SK-N-SH (cell line): ENCODE measurements around the gene DGKI. TPM values are rescaled to one million over a fixed set of nuclear protein-coding genes. Genes with fewer than 3 reads are reported as not detected.

Source experiments
- CTCF ChIA-PET: fragments of 300-600, 350-600 bp; formaldehyde crosslinking; extraction: SDS; loops from one replicate; lab custom pipeline; 2021; lab: Yijun Ruan, JAX
- POLR2A ChIA-PET: fragments of 350-600 bp; sonication (Branson Sonifier 250); formaldehyde crosslinking; extraction: SDS; loops from one replicate; lab custom pipeline; 2020; ENCODE audit warnings: antibody characterized with exemption, inconsistent platforms; lab: Yijun Ruan, JAX
- DNase-seq: peaks from one replicate; pipeline ENCODE4 v3.0.0; 2012
- H2AFZ ChIP-seq: fragments of 200-600 bp; sonication (generic); 2 replicates; pipeline ENCODE4 v1.8.1; 2016; ENCODE audit warnings: antibody characterized with exemption, mild to moderate bottlenecking, low read depth
- H3F3A ChIP-seq: fragments of 200-600 bp; sonication (generic); replicated peaks from 2 replicates; pipeline ENCODE3; 2016; ENCODE audit warnings: antibody characterized with exemption, mild to moderate bottlenecking; ENCODE audit not compliant: insufficient read depth
- H3K27ac ChIP-seq, 2 experiments: fragments of 200-500 bp in 1 of 2; fragments of 200-600 bp in 1 of 2; sonication (Bioruptor generic) in 1 of 2; sonication (generic), shearing (Covaris generic) in 1 of 2; 2 replicates each; pipeline versions ENCODE4 v1.5.1 to v1.6.1; 2014 to 2016; ENCODE audit warnings: low read depth in 2 of 2, inconsistent platforms in 1 of 2, low read length in 1 of 2, mild to moderate bottlenecking in 1 of 2, mixed read lengths in 1 of 2
- H3K27me3 ChIP-seq: fragments of 200-600 bp; sonication (generic), shearing (Covaris generic); 2 replicates; pipeline ENCODE4 v1.6.1; 2016; ENCODE audit warnings: mixed run types; ENCODE audit not compliant: insufficient read depth
- H3K36me3 ChIP-seq, 2 experiments: fragments of 200-500 bp in 1 of 2; fragments of 200-600 bp in 1 of 2; sonication (Bioruptor generic) in 1 of 2; sonication (generic) in 1 of 2; replicated peaks in 1 of 2; 2 replicates each; pipeline versions ENCODE3 to v1.5.1; 2014 to 2016; ENCODE audit warnings: low read length in 1 of 2, mild to moderate bottlenecking in 1 of 2; ENCODE audit not compliant: insufficient read depth in 2 of 2, control insufficient read depth in 1 of 2
- H3K4me1 ChIP-seq, 2 experiments: fragments of 200-500 bp in 1 of 2; fragments of 200-600 bp in 1 of 2; sonication (Bioruptor generic) in 1 of 2; sonication (generic), shearing (Covaris generic) in 1 of 2; 2 replicates each; pipeline versions ENCODE4 v1.5.1 to v1.6.1; 2014 to 2016; ENCODE audit warnings: low read depth in 1 of 2, low read length in 1 of 2, mixed run types in 1 of 2; ENCODE audit not compliant: insufficient read depth in 2 of 2, control insufficient read depth in 1 of 2
- H3K4me2 ChIP-seq: fragments of 200-600 bp; sonication (generic), shearing (Covaris generic); 2 replicates; pipeline ENCODE4 v1.6.1; 2017; ENCODE audit warnings: mixed run types
- H3K4me3 ChIP-seq, 2 experiments: fragments of 200-500 bp in 1 of 2; fragments of 200-600 bp in 1 of 2; sonication (Bioruptor generic) in 1 of 2; sonication (generic), shearing (Covaris generic) in 1 of 2; 2 replicates each; pipeline versions ENCODE4 v1.5.1 to v1.8.1; 2014 to 2016; ENCODE audit warnings: low read depth in 2 of 2, inconsistent platforms in 1 of 2, low read length in 1 of 2, mild to moderate bottlenecking in 1 of 2, mixed read lengths in 1 of 2, moderate library complexity in 1 of 2
- H3K79me2 ChIP-seq: fragments of 200-600 bp; sonication (generic); 2 replicates; pipeline ENCODE4 v1.8.1; 2017; ENCODE audit warnings: mild to moderate bottlenecking; ENCODE audit not compliant: insufficient read depth
- H3K9ac ChIP-seq: fragments of 200-600 bp; sonication (generic); 2 replicates; pipeline ENCODE4 v1.6.1; 2017; ENCODE audit warnings: mixed run types
- H3K9me2 ChIP-seq: fragments of 200-600 bp; sonication (generic); 2 replicates; pipeline ENCODE4 v1.6.1; 2017; ENCODE audit warnings: mixed run types
- H3K9me3 ChIP-seq: fragments of 200-600 bp; sonication (generic); 2 replicates; pipeline ENCODE4 v1.6.1; 2017; ENCODE audit warnings: mixed run types, mild to moderate bottlenecking, moderate library complexity
- H4K20me1 ChIP-seq: fragments of 200-600 bp; sonication (generic); 2 replicates; pipeline ENCODE4 v1.6.1; 2017; ENCODE audit warnings: mild to moderate bottlenecking, mixed run types; ENCODE audit not compliant: insufficient read depth
- CHD2 ChIP-seq: fragments of 150-350 bp; IDR thresholded peaks from 2 replicates; pipeline ENCODE4 v1.6.1; 2018; ENCODE audit warnings: low read length; ENCODE audit not compliant: partially characterized antibody
- CTCF ChIP-seq: fragments of 200-600 bp; sonication (generic); IDR thresholded peaks from 2 replicates; pipeline ENCODE4 v1.6.1; 2017; ENCODE audit warnings: antibody characterized with exemption, mild to moderate bottlenecking, moderate library complexity
- ELF1 ChIP-seq: IDR thresholded peaks from 2 replicates; pipeline ENCODE4 v1.4.0; 2012
- EP300 ChIP-seq, 2 experiments: IDR thresholded peaks; 2 replicates each; pipeline versions ENCODE4 v1.4.0 to v1.6.1; 2012; ENCODE audit warnings: borderline replicate concordance in 1 of 2, low read depth in 1 of 2, low read length in 1 of 2
- EZH2phosphoT487 ChIP-seq: fragments of 200-600 bp; sonication (generic); IDR thresholded peaks from 2 replicates; pipeline ENCODE4 v1.6.1; 2017; ENCODE audit warnings: low read depth, mixed run types, mild to moderate bottlenecking, antibody characterized with exemption, moderate library complexity, borderline replicate concordance
- FOSL2 ChIP-seq: IDR thresholded peaks from 2 replicates; pipeline ENCODE4 v1.4.0; 2012; ENCODE audit warnings: low read depth, mild to moderate bottlenecking, moderate library complexity, borderline replicate concordance
- GABPA ChIP-seq: IDR thresholded peaks from 2 replicates; pipeline ENCODE4 v1.4.0; 2012; ENCODE audit warnings: low read depth, mild to moderate bottlenecking
- GATA2 ChIP-seq: sonication (generic); formaldehyde crosslinking; IDR thresholded peaks from 2 replicates; pipeline ENCODE4 v1.5.0; 2020; ENCODE audit warnings: mild to moderate bottlenecking, missing genetic modification reagents
- IRF3 ChIP-seq: fragments of 150-350 bp; IDR thresholded peaks from 2 replicates; pipeline ENCODE4 v1.6.1; 2016; ENCODE audit warnings: mild to moderate bottlenecking, low read depth, low read length
- JUND ChIP-seq: IDR thresholded peaks from 2 replicates; pipeline ENCODE4 v1.4.0; 2012
- MAX ChIP-seq: IDR thresholded peaks from 2 replicates; pipeline ENCODE4 v1.4.0; 2012; ENCODE audit warnings: low read depth
- MEF2A ChIP-seq: IDR thresholded peaks from 2 replicates; pipeline ENCODE4 v1.4.0; 2012; ENCODE audit warnings: low read depth, borderline replicate concordance
- MXI1 ChIP-seq: IDR thresholded peaks from 2 replicates; pipeline ENCODE4 v1.6.1; 2012; ENCODE audit warnings: mild to moderate bottlenecking, low read depth, low read length, improper control_type of control experiment
- NFIC ChIP-seq: IDR thresholded peaks from 2 replicates; pipeline ENCODE4 v1.4.0; 2012; ENCODE audit warnings: borderline replicate concordance
- PBX3 ChIP-seq: IDR thresholded peaks from 2 replicates; pipeline ENCODE4; 2012
- POLR2AphosphoS5 ChIP-seq: IDR thresholded peaks from 2 replicates; pipeline ENCODE4 v1.6.1; 2012; ENCODE audit warnings: low read depth, low read length
- RAD21 ChIP-seq: IDR thresholded peaks from 2 replicates; pipeline ENCODE4 v1.6.1; 2012; ENCODE audit warnings: mild to moderate bottlenecking, low read length
- RCOR1 ChIP-seq: fragments of 150-350 bp; IDR thresholded peaks from 2 replicates; pipeline ENCODE4 v1.6.1; 2017; ENCODE audit warnings: antibody characterized with exemption, low read length
- RXRA ChIP-seq: IDR thresholded peaks from 2 replicates; pipeline ENCODE4 v1.4.0; 2012; ENCODE audit warnings: low read depth, mild to moderate bottlenecking, borderline replicate concordance
- SMC3 ChIP-seq: IDR thresholded peaks from 2 replicates; pipeline ENCODE4 v1.6.1; 2012; ENCODE audit warnings: low read depth, low read length, improper control_type of control experiment
- TEAD4 ChIP-seq: IDR thresholded peaks from 2 replicates; pipeline ENCODE4 v1.4.0; 2012; ENCODE audit warnings: mild to moderate bottlenecking, borderline replicate concordance; ENCODE audit not compliant: insufficient read depth
- YY1 ChIP-seq: IDR thresholded peaks from 2 replicates; pipeline ENCODE4 v1.4.0; 2012; ENCODE audit warnings: low read depth, mild to moderate bottlenecking
- WGBS: methylation state at CpG from one replicate; pipeline ENCODE4 v1.1.6; 2017; ENCODE audit warnings: low lambda C conversion rate; 5-methylcytosine and 5-hydroxymethylcytosine counted together
- polyA plus RNA-seq, 3 experiments: library from polyadenylated mRNA; depleted of rRNA; stranded (reverse); fragments of >200 nt; gene quantifications; 2 replicates each; pipeline ENCODE4 v1.2.3, GENCODE V29; 2012

DGKI gene
- polyA plus RNA-seq, 1 of the 3 experiments (the other 2 are of a cell fraction) = 1.3 TPM

GRCh38 chr7:137345799-137346449 lies 500.9 kb downstream of the DGKI start:
- no peaks in the 10 kb centered on the region for H3K27me3 ChIP-seq
- TF ChIP-seq RAD21 (no peak), NFIC (no peak), MXI1 (no peak), TEAD4 (no peak), ELF1 (no peak), CHD2 (no peak), YY1 (no peak), EZH2phosphoT487 (no peak), RCOR1 (no peak), POLR2AphosphoS5 (no peak), GATA2 (no peak), SMC3 (no peak)
- no peaks in the 10 kb centered on the region for H3K9me3 ChIP-seq
- H3F3A ChIP-seq = no peaks in the 10 kb centered on the region
- no peaks in the 10 kb centered on the region for H3K36me3 ChIP-seq
- WGBS = 69% methylated on average over 6 of the region's 6 CpGs
- no peak overlapping the region for H3K9ac ChIP-seq
- peaks cover 0 to 6% of the 10 kb centered on the region in 2 experiments; a peak in 1 of 4 replicates for H3K4me1 ChIP-seq
- ChIA-PET POLR2A (no interaction called here), CTCF (interaction anchor here (0.7 to 1.7 kb wide), 3 partner anchors 24 to 1231 kb away, joined by 3 to 4 read pairs (median 3); no protein-coding TSS in a partner anchor)
- no peak for DNase-seq
- H3K79me2 ChIP-seq = no peaks in the 10 kb centered on the region
- no peak overlapping the region for H3K27ac ChIP-seq
- H2AFZ ChIP-seq = no peak overlapping the region
- no peak overlapping the region for H3K4me2 ChIP-seq
- H4K20me1 ChIP-seq = no peaks in the 10 kb centered on the region
- no peaks in the 10 kb centered on the region for H3K9me2 ChIP-seq
- no peak overlapping the region for H3K4me3 ChIP-seq

GRCh38 chr7:137343281-137343841 lies 503.4 kb downstream of the DGKI start, which contains the start of gene PTN:
TSS of gene PTN (minus strand) at chr7:137343733. CDS start at chr7:137254973, 88,760 bp downstream.
- Histone ChIP-seq H4K20me1 (no peaks in the 10 kb centered on the region), H3K9me2 (no peaks in the 10 kb centered on the region), H3K4me1 (peaks cover 0 to 6% of the 10 kb centered on the region in 2 experiments; a peak in 2 of 4 replicates), H3K27me3 (no peaks in the 10 kb centered on the region), H3K4me2 (peak within 1 kb of the TSS; percentile 87), H3K4me3 (peak within 1 kb of the TSS; percentile 34 to 64), H3K79me2 (no peaks in the 10 kb centered on the region), H3F3A (no peaks in the 10 kb centered on the region), H2AFZ (peak within 1 kb of the TSS; percentile 82), H3K9me3 (no peaks in the 10 kb centered on the region), H3K27ac (no peak within 1 kb of the TSS), H3K36me3 (no peaks in the 10 kb centered on the region), H3K9ac (peak within 1 kb of the TSS; percentile 35; the same call in 1 of the 2 replicates)
- ChIA-PET CTCF (interaction anchor here (0.9 to 2.2 kb wide), 2 partner anchors 76 to 174 kb away, joined by 3 to 7 read pairs; no protein-coding TSS in a partner anchor), POLR2A (no interaction called here)
- DNase-seq = peak; percentile 58
- 3% methylated on average over 23 of the region's 23 CpGs for WGBS
- TF ChIP-seq MEF2A (no peak), IRF3 (no peak), RXRA (no peak), RCOR1 (no peak), EZH2phosphoT487 (no peak), FOSL2 (peak; percentile 75), CTCF (no peak), NFIC (no peak), EP300 (IDR thresholded peaks at IDR 0.05; ENCODE audit: borderline replicate concordance in 1 of 2, low read depth in 1 of 2, low read length in 1 of 2) (no peak), SMC3 (no peak), MAX (peak; percentile 76), GABPA (no peak), PBX3 (0 out of 2 replicates have a peak, but pooled peaks have one; percentile 7), JUND (peak; percentile 61; the same call in 1 of the 2 replicates)
